GM21737 (cell line): ENCODE measurements around the gene SKAP1.

Source experiments
- ATAC-seq: cut with Tn5 transposase; IDR thresholded peaks from one replicate; pipeline ENCODE4 v1.9.1; 2021; ENCODE audit warnings: mild to moderate bottlenecking, moderate library complexity; ENCODE audit not compliant: unreplicated experiment

The SKAP1 gene

DNA sequence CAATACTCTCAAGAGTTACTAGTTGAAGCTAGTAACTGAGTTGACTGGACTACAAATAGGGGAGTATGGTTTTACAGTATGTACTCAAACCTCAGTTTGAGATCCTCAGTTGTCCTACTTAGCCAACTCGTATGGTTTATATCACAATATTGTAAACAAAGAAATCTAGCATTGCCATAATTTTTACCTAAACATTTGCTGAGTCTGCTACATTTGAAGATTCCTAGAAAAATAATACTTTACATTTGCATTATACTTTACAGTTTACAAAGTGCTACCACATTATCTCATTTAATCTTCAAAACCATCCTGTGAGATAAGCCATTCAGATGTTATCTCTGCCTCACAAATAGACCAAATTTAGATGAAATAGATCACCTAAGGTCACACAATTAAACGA is 345.1 kb downstream of the SKAP1 start:
- ATAC-seq, result no peak
